Smooth muscle cell (in vitro differentiated cells): ENCODE data around the gene ENTPD5. TPM values are rescaled to one million over a fixed set of nuclear protein-coding genes. Genes with fewer than 3 reads are reported as not detected.
"Not testable (repeated sequence)": the region's sequence is repeated elsewhere in the genome, so short reads cannot be mapped to it uniquely, and the experiment has no call there.

Experiments
- DNase-seq: peaks from one replicate; lab custom pipeline; 2025; ENCODE audit not compliant: unreplicated experiment; lab: John Stamatoyannopoulos, UW
- H2AFZ ChIP-seq: fragments of 200-600 bp; sonication (generic); 2 replicates; pipeline ENCODE4 v1.6.0; 2016; ENCODE audit warnings: antibody characterized with exemption, low read depth, mild to moderate bottlenecking
- H3F3A ChIP-seq: fragments of 200-600 bp; sonication (generic); 2 replicates; pipeline ENCODE4 v1.6.0; 2017; ENCODE audit warnings: antibody characterized with exemption, low read depth
- H3K27ac ChIP-seq: fragments of 200-600 bp; sonication (generic); 2 replicates; pipeline ENCODE4 v1.5.1; 2016; ENCODE audit warnings: low read depth, mild to moderate bottlenecking
- H3K27me3 ChIP-seq: fragments of 200-600 bp; sonication (generic); 2 replicates; pipeline ENCODE4 v1.6.1; 2016; ENCODE audit warnings: low read depth, mild to moderate bottlenecking
- H3K36me3 ChIP-seq: fragments of 200-600 bp; sonication (generic); 2 replicates; pipeline ENCODE4 v1.5.1; 2016; ENCODE audit warnings: low read depth
- H3K4me1 ChIP-seq: fragments of 200-600 bp; sonication (generic); 2 replicates; pipeline ENCODE4 v1.5.1; 2016; ENCODE audit warnings: low read depth
- H3K4me2 ChIP-seq: fragments of 200-600 bp; sonication (generic); 2 replicates; pipeline ENCODE4 v1.6.0; 2016; ENCODE audit warnings: mild to moderate bottlenecking
- H3K4me3 ChIP-seq: fragments of 200-600 bp; sonication (generic); 2 replicates; pipeline ENCODE4 v1.5.1; 2016; ENCODE audit warnings: mild to moderate bottlenecking
- H3K79me2 ChIP-seq: fragments of 200-600 bp; sonication (generic); 2 replicates; pipeline ENCODE4 v1.6.0; 2016; ENCODE audit warnings: low read depth, mild to moderate bottlenecking
- H3K9ac ChIP-seq: fragments of 200-600 bp; sonication (generic); 2 replicates; pipeline ENCODE4 v1.6.0; 2016; ENCODE audit warnings: low read depth
- H3K9me3 ChIP-seq: fragments of 200-600 bp; sonication (generic); replicated peaks from 2 replicates; pipeline ENCODE4 v1.5.1; 2016; ENCODE audit warnings: low read depth
- H4K20me1 ChIP-seq: fragments of 200-600 bp; sonication (generic); 2 replicates; pipeline ENCODE4 v1.6.0; 2016; ENCODE audit warnings: low read depth
- CTCF ChIP-seq: fragments of 200-600 bp; sonication (generic); IDR thresholded peaks from 2 replicates; pipeline ENCODE4 v1.5.1; 2017; ENCODE audit warnings: borderline replicate concordance, mild to moderate bottlenecking, antibody characterized with exemption; ENCODE audit not compliant: insufficient read depth, poor library complexity, severe bottlenecking
- WGBS: methylation state at CpG from one replicate; pipeline ENCODE4 v1.1.7; 2016; ENCODE audit warnings: low lambda C conversion rate; 5-methylcytosine and 5-hydroxymethylcytosine counted together
- polyA plus RNA-seq: library from polyadenylated mRNA; unstranded; fragments of >200 nt; fragmentation: Nextera tagmentation; extraction: Ambion mirVana; gene quantifications from 2 replicates; pipeline ENCODE4 v1.2.1, GENCODE V29; 2016
- total RNA-seq: library from RNA; depleted of rRNA; stranded (reverse); fragments of >200 nt; gene quantifications from 2 replicates; pipeline ENCODE4 v1.2.3, GENCODE V29; 2014

Gene ENTPD5
- total and polyA plus RNA-seq, 2 experiments from 2014 or later, result 9.1 to 9.8 TPM

GRCh38 chr14:73997108-73997943, 21.8 kb downstream of the ENTPD5 start:
- 100% methylated on average over 1 of the region's 1 CpG for WGBS
- TF ChIP-seq CTCF, result no peak
- Histone ChIP-seq H3K27ac (no peak overlapping the region), H3K36me3 (no peaks in the 10 kb centered on the region), H3K27me3 (no peaks in the 10 kb centered on the region), H3K9ac (no peak overlapping the region), H3K4me2 (no peak overlapping the region), H3K9me3 (no peaks in the 10 kb centered on the region), H3F3A (no peaks in the 10 kb centered on the region), H4K20me1 (no peaks in the 10 kb centered on the region), H2AFZ (no peak overlapping the region), H3K4me3 (peak overlapping the region; percentile 13), H3K79me2 (no peaks in the 10 kb centered on the region), H3K4me1 (no peaks in the 10 kb centered on the region)
- DNase-seq, result no peak

DNA sequence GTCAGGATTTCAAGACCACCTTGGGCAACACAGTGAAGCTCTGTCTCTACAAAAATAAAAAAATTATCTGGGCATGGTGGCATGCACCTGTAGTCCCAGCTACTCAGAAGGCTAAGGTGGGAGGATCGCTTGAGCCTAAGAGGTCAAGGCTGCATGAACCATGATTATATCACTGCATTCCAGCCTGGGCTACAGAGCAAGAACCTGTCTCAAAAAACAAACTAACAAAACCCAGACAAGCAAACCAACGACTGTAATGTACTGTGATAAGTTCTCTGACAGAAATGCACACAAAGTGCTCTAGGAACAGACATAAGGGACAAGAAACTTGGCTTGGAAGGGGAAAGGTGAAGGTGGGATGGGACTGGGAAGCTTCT, 22.4 kb downstream of the ENTPD5 start:
- TF ChIP-seq CTCF, result no peak
- Histone ChIP-seq H3K4me3 (peak overlapping the region; percentile 13), H3K9me3 (no peaks in the 10 kb centered on the region), H3K79me2 (no peaks in the 10 kb centered on the region), H3K27ac (no peak overlapping the region), H3K4me1 (no peaks in the 10 kb centered on the region), H3K36me3 (no peaks in the 10 kb centered on the region), H4K20me1 (no peaks in the 10 kb centered on the region), H2AFZ (no peak overlapping the region), H3K27me3 (no peaks in the 10 kb centered on the region), H3K9ac (no peak overlapping the region), H3F3A (no peaks in the 10 kb centered on the region), H3K4me2 (no peak overlapping the region)
- no peak for DNase-seq
- 86% methylated on average over 2 of the region's 2 CpGs for WGBS

- no peak overlapping the region for H3K4me2 ChIP-seq
- no peaks in the 10 kb centered on the region for H3K36me3 ChIP-seq
- H4K20me1 ChIP-seq, result no peaks in the 10 kb centered on the region
- no peak overlapping the region for H2AFZ ChIP-seq
- DNase-seq, result no peak
- peak overlapping the region; percentile 13 for H3K4me3 ChIP-seq
- no peaks in the 10 kb centered on the region for H3F3A ChIP-seq
- H3K27ac ChIP-seq, result no peak overlapping the region
- 95% methylated on average over 8 of the region's 8 CpGs for WGBS
- H3K79me2 ChIP-seq, result no peaks in the 10 kb centered on the region
- no peak overlapping the region for H3K9ac ChIP-seq
- H3K27me3 ChIP-seq, result no peaks in the 10 kb centered on the region
- no peaks in the 10 kb centered on the region for H3K4me1 ChIP-seq
- H3K9me3 ChIP-seq, result no peaks in the 10 kb centered on the region
- TF ChIP-seq CTCF, result no peak
Observed at GRCh38 chr14:73995977-73996378, 23.1 kb downstream of the ENTPD5 start.

DNA sequence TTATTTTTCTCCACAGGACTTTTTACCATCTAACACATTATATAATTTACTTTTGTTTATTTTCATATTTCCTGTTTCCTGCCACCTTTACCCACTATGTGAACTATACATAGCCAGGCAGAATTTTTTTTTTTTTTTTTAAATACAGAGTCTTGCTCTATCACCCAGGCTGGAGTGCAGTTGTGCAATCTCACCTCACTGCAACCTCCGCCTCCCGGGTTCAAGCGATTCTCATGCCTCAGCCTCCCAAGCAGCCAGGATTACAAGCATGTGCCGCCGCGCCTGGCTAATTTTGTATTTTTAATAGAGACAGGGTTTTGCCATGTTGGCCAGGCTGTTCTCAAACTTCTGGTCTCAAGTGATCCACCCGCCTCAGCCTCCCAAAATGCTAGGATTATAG, 24.2 kb downstream of the ENTPD5 start:
- not testable (repeated sequence) for H3K27ac ChIP-seq, DNase-seq

More for the DNA sequence above, 24.2 kb downstream of the ENTPD5 start:
- H3K4me3 ChIP-seq, result peak overlapping the region; percentile 13
- not testable (repeated sequence) for H3K4me2 ChIP-seq, H3K9ac ChIP-seq, H2AFZ ChIP-seq, H3K27me3 ChIP-seq, H4K20me1 ChIP-seq, H3K79me2 ChIP-seq, H3F3A ChIP-seq, H3K36me3 ChIP-seq, H3K9me3 ChIP-seq, H3K4me1 ChIP-seq
- 97% methylated on average over 7 of the region's 7 CpGs for WGBS
